Testis (tissue), 2 donors: ENCODE results near the gene C5orf58.

Source experiments
- CTCF ChIP-seq, 3 experiments: fragments of 450-650 bp in 2 of 3; fragments of 200-600 bp in 1 of 3; sonication (generic) in 1 of 3; IDR thresholded peaks; one replicate each; pipeline ENCODE4 v1.5.1; 2016 to 2019; ENCODE audit warnings: antibody characterized with exemption in 3 of 3, mild to moderate bottlenecking in 2 of 3, moderate library complexity in 1 of 3
- POLR2A ChIP-seq: fragments of 450-650 bp; IDR thresholded peaks from one replicate; pipeline ENCODE4 v1.6.1; 2017; ENCODE audit warnings: antibody characterized with exemption, mild to moderate bottlenecking, moderate library complexity

DNA sequence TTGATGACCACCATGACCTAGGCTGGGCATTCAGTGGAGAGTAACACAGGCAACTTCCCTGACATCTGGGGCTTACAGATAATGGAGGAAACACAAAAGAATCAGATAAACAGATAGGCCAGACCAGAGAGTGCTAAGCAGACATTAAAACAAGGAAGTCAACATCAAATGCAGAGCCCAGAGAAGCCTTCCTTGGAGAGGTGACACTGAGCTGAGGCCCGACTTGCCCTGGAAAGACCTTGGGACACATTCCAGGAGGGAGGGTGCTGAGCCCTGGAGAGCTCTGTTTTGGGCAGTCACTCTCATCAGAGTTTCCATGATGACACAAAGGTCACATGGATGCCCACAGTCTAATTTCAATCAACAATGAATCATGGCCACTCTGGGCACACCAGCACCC, 31.9 kb upstream of the C5orf58 start:
- TF ChIP-seq POLR2A: no peak
- no peak for TF ChIP-seq CTCF (IDR thresholded peaks at IDR 0.05)
